DOHH2 (cell line): ENCODE measurements around the gene DAAM1.

Experiments
- EZH2phosphoT487 ChIP-seq: fragments of 200-600 bp; sonication (generic); IDR thresholded peaks from 2 replicates; pipeline ENCODE4 v1.6.1; 2017; ENCODE audit warnings: borderline replicate concordance, mild to moderate bottlenecking, antibody characterized with exemption, low read length, moderate library complexity, mixed read lengths
- TF ChIP-seq, protein P1 (sequence below): fragments of 200-600 bp; sonication (generic); IDR thresholded peaks from one replicate; pipeline ENCODE4 v1.5.1; 2014; ENCODE audit warnings: antibody characterized with exemption, mild to moderate bottlenecking, low read depth, low read length; ENCODE audit not compliant: poor library complexity, severe bottlenecking

DNA sequence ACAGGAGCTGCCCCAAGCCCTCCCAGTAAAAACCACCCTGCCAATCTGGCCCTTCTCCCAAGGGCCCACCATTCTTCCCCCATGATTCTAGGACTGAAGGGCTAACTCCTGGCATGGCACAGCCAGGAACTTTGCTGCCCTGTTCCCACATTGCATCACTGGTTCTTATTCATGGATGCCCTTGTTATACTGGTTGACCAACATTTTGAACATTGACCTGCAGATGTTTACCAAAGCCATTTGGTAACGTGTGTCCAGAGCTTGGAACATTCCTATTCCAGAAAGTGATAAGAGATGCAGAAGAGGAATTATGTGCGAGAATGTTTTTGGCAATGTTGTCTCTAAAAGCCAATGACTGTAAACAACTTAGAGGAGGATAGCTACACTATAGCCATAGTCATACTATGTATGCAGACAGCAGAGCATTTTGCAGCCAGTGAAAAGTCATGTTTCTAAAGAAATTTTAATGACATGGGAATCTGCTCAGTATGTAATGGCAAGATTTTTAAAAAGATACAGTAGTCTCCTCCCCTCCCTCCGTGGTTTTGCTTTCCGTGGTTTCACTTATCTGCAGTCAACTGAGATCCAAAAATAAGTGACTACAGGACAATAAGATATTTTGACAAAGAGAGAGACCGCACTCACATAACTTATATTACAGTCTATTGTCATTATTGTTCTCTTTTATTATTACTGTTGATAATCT is 108.8 kb downstream of the DAAM1 start:
- TF ChIP-seq, protein P1, sequence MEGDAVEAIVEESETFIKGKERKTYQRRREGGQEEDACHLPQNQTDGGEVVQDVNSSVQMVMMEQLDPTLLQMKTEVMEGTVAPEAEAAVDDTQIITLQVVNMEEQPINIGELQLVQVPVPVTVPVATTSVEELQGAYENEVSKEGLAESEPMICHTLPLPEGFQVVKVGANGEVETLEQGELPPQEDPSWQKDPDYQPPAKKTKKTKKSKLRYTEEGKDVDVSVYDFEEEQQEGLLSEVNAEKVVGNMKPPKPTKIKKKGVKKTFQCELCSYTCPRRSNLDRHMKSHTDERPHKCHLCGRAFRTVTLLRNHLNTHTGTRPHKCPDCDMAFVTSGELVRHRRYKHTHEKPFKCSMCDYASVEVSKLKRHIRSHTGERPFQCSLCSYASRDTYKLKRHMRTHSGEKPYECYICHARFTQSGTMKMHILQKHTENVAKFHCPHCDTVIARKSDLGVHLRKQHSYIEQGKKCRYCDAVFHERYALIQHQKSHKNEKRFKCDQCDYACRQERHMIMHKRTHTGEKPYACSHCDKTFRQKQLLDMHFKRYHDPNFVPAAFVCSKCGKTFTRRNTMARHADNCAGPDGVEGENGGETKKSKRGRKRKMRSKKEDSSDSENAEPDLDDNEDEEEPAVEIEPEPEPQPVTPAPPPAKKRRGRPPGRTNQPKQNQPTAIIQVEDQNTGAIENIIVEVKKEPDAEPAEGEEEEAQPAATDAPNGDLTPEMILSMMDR, result no peak
- TF ChIP-seq EZH2phosphoT487, result no peak
